HG02678 (cell line): ENCODE data around the gene IL36RN.

Experiments used
- ATAC-seq: cut with Tn5 transposase; IDR thresholded peaks from one replicate; pipeline ENCODE4 v1.9.1; 2021; ENCODE audit warnings: mild to moderate bottlenecking, moderate library complexity; ENCODE audit not compliant: unreplicated experiment

Gene IL36RN

DNA sequence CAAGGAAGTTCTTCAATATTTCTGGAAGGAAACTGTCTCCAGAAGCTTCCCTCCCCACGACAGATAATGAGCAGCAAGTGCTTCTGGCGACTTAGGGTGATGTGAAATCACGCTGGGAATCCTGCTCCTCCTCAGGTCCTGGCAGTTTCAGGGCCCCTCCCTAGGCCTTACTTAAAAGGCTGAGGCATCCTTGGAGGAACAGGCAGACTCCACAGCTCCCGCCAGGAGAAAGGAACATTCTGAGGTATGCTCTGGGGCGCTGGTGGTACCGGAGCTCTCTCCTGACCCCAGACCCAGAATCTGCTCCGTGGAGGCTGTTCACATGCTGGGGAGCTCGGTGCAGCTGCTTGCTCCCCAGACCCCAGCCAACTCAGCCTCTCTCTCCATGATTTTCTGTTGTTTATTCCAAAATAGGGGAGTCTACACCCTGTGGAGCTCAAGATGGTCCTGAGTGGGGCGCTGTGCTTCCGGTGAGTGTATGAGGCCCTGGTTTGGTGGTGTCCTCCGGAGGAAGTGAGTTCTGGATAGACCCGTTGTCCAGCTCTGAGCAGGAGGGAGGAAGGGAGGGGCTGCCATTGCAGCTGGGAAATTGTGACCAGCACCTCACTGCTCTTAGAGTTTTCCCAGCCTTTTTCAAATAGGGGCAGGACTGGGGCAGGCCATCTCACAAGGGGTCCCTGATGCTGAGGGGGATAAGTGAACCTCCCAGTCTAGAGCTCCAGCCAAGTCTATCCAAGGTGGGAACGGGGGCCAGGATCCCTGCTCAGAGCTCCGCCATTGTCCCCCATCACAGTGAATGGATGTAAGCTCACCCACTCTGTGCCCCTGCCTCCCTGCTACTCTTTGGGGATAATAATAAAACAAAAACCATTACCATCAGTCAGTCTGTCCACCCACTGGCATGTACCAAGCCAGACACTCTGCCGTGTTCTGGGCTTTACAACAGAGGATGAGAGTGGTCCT, at the start of gene IL36RN:
IL36RN (plus strand) TSS at position 201 of the 963 bp plus-strand sequence; CDS start at position 442, 241 bp downstream.
- ATAC-seq: no peak

DNA sequence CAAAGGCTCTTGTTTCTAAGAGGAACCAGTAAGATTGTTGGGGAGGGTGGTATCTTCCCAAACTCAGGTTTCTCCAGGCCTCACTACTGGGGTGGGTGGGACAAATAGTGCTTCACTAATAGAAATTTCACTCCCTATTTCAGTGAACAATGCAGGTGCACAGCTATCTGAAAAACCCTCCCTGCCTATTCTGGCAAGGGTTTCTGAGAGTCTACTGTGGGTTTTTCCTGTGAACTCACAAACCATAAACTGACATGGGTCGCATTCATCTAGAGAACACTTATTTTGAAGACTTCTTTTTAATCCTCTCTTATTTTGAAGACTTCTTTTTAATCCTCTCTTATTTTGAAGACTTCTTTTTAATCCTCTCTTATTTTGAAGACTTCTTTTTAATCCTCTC, 49.4 kb upstream of the IL36RN start:
- no peak for ATAC-seq

DNA sequence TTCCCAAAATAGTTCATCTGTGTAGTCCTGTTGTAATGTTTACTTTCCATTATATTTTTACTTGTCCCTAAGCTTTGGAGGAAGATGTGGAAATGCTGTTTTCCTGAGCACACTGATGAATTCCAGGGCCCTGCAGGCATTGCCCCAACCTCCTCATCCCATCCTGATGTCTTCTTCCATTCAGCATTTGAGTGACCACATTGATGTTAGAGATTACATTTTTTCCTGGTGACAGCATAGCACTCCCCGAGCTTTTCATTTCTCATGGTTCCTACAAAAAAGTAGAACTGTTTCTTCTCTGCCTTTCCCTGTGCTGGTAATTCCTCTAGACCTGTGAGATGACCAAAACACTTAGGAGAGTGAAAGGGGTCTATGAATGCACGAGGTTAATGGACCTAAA, 48.9 kb upstream of the IL36RN start:
- no peak for ATAC-seq

DNA sequence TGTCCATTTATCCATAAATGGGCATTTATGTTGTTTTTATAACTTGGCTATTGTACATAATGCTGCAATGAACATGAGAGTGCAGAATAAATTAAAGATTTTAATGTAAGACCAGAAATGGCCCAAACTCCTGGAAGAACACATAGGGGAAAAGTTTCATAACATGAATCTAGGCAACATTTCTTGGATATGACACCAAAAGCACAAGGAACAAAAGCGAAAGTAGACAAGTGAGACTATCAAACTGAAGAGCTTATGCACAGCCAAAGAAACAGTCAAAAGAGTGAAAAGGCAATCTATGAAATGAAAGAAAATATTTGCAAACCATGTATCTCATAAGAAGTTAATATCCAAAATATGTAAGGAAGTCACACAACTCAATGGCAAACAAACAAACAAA, 47.9 kb upstream of the IL36RN start:
- ATAC-seq: no peak

DNA sequence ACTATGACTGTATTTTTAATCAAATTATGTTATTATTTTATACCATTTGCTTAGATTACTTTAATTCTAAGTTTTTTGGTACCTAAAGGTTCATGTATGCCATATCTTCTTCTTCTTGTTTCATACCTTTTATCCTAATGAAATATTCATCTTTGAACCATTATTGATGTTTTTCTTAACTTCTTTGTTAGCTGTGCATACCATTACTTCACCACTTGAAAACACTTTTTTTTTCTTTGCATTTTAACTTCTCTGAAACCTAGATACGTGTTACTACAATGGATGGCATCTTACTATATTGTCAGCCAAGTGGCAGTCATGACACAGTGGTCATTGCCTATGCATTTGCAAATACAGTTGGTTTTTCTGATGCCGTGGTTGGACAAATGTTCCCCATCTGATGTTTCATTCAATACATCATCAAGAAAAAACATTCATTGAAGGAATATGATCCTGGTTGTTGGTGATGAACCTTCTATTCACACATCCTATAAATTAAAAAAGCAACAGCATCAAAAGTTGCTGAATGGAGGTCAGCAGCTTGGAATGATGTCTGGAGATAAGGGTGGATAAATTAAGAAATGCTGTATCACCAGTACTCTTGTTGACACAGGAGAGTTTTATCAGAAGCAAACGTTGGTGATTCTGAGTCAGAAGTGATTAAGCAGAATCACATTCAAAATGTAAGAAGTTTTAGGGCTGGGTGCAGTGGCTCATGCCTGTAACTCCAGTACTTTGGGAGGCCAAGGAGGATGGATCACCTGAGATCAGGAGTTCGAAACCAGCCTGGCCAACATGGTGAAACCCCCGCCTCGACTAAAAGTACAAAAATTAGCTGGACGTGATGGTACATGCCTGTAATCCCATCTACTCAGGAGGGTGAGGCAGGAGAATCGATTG, 46.3 kb upstream of the IL36RN start:
- ATAC-seq: no peak

DNA sequence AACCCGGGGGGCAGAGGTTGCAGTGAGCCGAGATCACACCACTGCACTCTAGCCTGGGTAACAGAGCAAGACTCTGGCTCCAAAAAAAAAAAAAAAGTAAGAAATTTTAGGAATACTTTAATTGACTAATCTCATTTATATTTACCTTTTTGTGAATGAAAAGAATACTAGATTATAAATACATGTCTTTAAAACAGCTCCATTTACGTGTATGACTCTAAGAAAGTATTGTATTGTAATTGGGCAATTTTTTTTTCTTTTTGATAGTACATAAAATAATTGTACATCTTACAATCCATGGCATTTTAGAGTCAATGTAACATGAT, 45.7 kb upstream of the IL36RN start:
- ATAC-seq: no peak

DNA sequence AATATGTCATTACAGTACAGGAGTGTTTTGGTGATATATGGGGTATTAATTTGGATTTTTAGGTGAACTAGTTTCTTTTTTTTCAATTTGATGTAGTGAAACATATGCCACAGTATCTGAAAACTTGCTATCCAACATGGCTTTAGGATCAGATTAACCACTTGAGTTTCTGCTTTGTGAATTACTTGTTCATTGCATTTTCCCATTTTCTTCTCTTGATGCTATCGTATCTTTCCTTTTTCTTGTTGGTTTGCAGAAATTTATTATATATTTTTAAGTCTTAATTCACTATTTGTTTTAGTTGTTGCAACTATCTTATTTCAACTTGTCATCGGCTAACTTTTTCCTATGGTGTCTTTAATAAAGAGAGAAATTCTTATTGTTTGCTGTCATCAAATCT, 44.9 kb upstream of the IL36RN start:
- ATAC-seq: no peak

DNA sequence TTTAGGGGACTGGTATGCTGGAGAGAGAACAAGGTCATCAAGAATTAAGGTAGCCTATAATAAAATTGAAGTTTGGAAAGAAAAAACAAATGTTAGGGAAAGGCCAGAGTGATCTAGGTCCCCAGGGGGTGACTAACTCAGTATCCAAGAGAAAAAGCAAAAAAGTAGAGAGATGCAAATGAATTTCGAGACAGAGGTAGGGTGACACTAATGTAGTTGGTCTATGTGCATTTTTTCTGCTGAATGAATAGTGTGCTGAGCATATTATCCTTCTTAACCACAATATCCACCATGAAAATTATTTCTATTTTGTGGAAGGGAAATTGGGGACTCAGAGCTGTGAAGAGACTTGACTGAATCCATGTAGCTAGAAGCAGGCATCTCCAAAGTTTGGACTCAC, 44.0 kb upstream of the IL36RN start:
- no peak for ATAC-seq

DNA sequence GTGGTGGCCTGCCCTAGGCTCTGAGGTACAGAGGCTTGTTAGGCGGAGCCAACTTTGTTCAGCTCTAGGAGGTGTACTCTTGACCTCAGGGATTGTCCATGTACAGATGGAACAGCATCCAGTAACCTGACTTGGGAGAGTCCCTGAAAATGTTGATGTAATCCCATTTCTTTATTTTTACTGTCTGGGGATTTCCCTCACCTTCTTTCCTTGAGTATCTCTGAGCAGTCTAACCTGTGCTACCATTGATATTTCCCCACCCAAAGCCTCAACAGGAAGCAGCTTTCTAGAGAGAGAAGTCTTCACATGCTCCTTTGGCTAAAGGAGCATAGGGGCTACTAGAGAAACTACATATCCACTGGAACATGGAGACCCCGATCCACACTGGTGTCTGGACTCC, 43.3 kb upstream of the IL36RN start:
- no peak for ATAC-seq

DNA sequence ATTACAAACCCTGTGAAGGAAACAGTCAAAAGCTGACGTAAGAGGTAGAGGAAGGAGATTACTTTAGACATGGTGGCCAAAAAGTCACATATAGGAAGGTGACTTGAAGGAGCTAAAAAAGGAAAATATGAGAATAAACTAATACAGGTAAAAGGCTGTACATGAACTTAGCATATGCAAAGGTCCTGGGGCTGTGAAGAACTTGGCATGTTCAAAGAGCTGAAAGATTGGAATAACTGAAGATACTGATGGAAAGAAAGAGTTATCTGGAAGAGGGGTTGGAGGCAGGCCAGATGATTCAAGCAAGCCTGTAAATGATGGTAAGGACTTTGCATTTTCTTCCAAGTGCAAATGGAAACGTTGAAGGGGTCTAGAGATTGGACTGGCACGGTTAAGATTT, 40.5 kb upstream of the IL36RN start:
- ATAC-seq: no peak

DNA sequence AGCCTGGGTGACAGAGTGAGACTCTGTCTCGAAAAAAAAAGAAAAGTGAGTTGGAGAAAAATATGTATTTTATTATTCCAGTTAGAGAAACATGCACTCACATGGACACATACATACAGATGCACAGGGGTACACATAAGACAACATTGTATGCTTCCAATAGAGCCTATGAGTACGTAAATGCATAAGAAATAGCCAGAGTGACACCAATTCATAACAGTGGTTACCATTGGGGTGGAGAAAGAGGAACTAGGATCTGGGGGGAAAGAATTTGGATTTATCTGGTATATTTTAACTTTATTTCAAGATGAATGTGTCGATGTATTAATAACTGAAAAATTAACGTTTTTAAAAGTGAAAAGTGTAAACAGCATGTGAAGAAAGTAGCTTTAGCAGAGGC, 37.7 kb upstream of the IL36RN start:
- no peak for ATAC-seq

DNA sequence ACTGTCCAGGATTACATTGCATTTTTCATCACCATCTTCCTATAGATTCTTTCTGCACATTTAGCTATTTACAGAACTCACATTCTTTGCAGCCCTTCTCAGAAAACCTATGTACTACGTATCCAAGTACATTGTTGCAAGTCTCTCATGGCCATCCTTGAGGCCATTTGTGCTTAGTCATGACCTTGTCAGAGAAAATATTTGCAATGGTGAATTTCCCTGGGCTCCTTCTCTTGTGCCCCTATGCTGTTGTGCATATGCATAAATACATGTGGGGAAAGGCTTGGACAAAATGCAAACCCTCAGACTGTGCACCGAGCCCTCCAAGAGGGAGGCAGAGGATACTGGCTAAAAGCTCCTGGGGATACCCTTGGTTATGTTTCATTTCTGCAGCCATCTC, 34.2 kb upstream of the IL36RN start:
- ATAC-seq: no peak

DNA sequence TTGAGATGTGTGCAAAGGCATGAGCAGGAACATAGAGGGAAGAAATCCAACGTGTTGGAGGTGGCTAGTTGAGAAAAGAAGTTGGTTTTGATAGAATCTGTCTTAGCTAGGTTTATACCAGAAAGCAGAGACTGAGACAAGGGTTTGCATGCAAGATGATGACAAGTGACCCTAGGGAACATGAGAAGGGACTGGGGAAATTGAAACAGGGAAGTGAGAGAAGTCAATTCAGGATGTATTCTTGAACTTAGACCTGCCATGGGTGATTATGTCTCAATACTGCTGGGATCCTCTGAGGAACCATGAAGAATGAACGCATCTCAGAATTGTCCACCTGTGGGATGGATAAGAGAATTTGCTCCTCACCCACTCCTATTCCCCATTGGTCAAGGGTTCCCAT, 33.3 kb upstream of the IL36RN start:
- ATAC-seq: no peak

DNA sequence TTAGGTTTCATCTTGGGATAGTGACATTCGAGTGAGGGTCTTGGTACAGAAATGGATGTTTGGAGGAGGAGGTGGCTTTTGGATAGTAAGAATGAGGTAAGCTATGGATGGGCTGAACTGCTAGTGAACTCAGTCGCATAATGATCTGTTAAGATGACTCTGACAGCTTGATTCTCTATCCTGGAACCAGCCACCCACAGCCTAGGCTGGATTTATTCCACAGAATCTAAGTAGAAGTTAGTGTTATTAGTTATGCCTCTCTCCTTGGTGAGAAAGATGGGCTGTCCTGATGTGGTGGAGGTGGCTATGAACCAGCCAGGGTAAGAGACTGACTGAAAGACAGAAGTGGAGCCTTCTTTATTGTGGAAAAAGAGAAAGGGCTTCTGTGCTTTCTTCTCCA, 31.3 kb upstream of the IL36RN start:
- no peak for ATAC-seq

DNA sequence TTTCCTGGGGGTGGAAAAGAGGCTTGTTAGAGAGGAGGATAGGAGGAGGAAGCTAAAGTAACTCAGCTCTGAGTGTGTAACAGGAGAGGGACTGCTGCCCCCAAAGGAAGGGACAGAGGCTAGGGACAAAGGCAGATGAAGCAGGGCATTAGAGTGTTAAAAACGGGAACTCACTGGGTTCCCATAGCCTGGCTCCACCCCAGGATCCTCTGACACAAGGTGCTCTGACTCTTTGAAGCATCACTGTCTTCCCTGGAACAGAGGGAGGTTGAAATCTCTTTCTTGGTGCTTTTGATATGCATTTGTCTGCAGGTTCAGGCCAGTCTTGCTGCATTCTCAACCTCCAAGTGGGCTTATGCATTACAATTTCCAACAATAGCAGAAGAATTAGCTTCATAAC, 30.9 kb upstream of the IL36RN start:
- ATAC-seq: no peak

DNA sequence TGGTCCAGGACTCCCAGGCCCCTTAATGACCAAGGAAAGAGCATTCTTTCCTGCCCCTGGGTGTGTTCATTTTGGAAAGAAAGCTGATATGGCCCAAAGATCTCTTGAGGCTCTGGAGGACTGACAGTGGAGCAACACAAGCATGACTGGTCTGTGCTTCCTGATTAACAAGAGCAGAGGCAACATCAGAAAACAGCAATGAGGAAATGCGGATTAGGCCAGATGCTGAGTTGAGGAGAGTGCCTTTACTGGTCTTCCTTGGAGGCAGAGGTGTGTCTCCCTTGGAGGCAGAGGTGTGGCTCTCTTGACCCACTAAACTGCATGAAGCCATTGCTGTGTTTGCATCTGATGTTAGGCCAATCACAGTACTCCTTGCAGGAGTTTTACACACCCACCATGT, 26.3 kb upstream of the IL36RN start:
- no peak for ATAC-seq

DNA sequence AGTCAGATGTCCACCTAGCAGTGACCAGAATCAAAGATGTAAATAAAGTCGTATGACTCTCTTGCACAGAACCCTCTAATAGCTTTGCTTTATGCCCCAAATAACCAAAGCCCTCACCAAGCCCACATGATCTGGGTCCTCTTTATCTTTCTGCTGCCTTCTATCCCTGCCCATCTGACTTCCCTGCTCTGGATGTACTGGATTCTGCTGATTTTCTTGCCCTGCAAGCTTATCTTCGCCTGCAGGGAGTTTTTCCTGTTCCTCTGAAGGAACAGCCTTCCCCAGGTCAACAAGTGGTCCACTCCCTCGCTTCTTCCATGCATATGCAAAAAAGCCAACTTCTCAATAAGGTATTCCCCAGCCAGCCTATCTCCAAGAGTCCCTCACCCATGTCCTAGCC, 25.0 kb upstream of the IL36RN start:
- no peak for ATAC-seq

DNA sequence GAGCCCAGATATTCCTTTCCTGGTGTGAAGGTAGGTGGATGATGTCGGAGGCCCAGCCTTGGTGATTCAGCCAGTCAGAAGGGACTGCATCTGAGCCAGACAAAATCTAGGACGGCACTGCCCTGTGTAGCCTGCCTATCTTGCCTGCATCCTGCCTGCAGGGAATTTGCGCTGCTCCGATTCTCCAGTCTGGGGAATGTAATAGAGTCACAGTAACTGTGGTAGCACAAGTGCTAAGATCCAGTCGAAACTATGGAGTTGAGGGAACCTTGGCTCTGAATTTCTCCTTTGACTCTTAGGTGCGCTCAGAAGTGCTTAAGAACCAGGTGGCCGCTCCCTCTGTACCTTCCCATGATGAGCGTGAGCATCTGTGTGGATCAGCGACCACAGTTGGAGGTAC, 22.2 kb upstream of the IL36RN start:
- ATAC-seq: no peak

DNA sequence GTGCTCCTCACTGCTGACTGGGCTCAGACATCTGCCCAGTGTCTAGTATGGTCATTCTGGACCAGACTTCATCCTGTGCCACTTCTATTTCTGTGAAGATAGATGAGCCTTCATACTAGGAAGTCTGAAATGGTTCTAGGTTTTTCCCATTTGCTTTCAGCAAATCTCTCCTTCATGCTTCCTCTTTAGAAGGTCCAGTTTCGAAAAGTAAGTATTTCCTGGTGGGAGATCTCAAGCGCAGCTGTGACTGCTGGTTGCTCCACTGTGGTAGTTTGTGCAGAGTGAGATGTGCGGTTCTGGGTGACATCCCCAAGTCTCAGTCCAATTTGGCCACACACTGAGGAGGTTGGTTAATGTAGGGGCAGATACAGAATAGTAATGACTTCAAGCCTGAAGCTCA, 20.7 kb upstream of the IL36RN start:
- no peak for ATAC-seq

DNA sequence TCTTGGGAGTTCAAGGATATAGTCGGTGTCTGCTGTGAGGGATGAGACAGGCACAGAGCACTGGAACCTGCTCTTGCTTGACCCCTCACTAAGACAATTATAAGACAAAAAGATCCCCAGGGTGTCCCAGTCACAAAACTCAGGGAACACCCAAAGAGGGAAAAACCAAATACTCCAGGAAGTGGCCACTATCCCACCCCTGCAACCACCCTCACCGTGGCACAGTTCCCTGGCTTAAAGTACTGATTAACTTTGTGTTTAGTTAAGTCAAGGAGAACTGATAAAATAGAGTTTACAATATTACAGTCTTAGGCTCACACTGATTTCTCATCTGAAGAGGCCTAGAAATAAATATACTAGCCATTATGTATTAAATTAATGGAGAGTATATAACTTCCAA, 19.8 kb upstream of the IL36RN start:
- ATAC-seq: no peak

DNA sequence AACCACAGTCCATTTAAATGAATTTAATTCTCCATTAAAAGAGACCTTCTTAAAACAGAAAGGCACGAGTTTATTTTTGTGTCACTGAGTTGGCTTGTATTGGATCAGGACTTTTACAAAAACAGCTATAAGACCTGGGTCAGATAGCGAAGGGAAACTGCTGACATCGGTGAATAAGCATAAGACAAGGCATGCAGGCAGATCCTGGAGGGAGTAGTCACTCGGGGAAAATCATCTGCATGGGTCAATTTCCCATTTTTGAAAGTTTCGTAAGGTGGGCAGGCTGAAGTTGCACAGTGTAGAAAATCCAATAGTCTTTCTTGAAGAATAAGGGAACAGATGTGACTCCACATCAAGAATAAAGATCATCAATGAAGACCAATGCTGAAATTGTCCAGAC, 19.3 kb upstream of the IL36RN start:
- no peak for ATAC-seq

DNA sequence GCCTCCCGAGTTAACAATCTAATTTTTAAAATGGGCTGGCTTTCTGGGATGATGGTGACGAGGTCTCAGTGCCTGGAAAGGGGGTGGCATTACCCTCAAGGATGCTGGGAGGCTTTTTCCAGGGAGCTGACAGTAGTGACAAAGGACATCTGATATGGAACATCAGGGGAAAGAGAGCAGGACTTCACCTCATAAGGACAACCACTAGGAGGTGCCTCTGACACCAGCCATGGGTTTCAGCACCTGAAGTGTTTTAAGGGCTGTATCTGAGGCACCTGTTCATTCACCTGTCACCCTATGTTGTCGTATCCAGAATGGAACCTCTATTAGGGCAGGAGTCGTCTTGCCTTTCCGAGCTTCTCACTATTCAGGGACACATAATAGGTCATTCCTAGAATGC, 17.1 kb upstream of the IL36RN start:
- no peak for ATAC-seq
